ENCODE measurements around the gene LNX2.
A peak's percentile ranks its signal among the peaks of the same experiment; 100 is the strongest.

The LNX2 gene

GRCh38 chr13:27620377-27621115 is at the start of gene LNX2:
TSS of gene LNX2 (minus strand) at chr13:27620529. CDS start at chr13:27581703, 38,826 bp downstream.
- FAIRE-seq (no peak), DNase-seq (ENCODE audit: low spot score) (peak; percentile 91)

GRCh38 chr13:27667946-27668345 is 47.6 kb upstream of the LNX2 start:
- DNase-seq (ENCODE audit: low spot score), result no peak
- FAIRE-seq, result no peak

- DNase-seq (ENCODE audit: low spot score) (no peak), FAIRE-seq (no peak)
Measured at GRCh38 chr13:27666951-27667350, 46.6 kb upstream of the LNX2 start.

- no peak for FAIRE-seq
- DNase-seq (ENCODE audit: low spot score), result no peak
Measured at GRCh38 chr13:27665761-27666160, 45.4 kb upstream of the LNX2 start.

GRCh38 chr13:27665333-27665732 is 45.0 kb upstream of the LNX2 start:
- DNase-seq (ENCODE audit: low spot score) (no peak), FAIRE-seq (no peak)

- DNase-seq (ENCODE audit: low spot score) (no peak), FAIRE-seq (no peak)
Measured at GRCh38 chr13:27663947-27664346, 43.6 kb upstream of the LNX2 start.

- no peak for FAIRE-seq
- no peak for DNase-seq (ENCODE audit: low spot score)
Measured at GRCh38 chr13:27662738-27663470, 42.6 kb upstream of the LNX2 start.

GRCh38 chr13:27661017-27661416 is 40.7 kb upstream of the LNX2 start:
- no peak for FAIRE-seq

GRCh38 chr13:27660511-27660910 is 40.2 kb upstream of the LNX2 start:
- DNase-seq (ENCODE audit: low spot score), result no peak
- FAIRE-seq, result no peak

More at GRCh38 chr13:27661017-27661416, 40.7 kb upstream of the LNX2 start:
- no peak for DNase-seq (ENCODE audit: low spot score)

- DNase-seq (ENCODE audit: low spot score) (no peak), FAIRE-seq (no peak)
Measured at GRCh38 chr13:27659145-27659865, 39.0 kb upstream of the LNX2 start.

GRCh38 chr13:27658546-27658945 is 38.2 kb upstream of the LNX2 start:
- DNase-seq (ENCODE audit: low spot score) (no peak), FAIRE-seq (no peak)

GRCh38 chr13:27657724-27658123 is 37.4 kb upstream of the LNX2 start:
- FAIRE-seq, result no peak
- no peak for DNase-seq (ENCODE audit: low spot score)

- DNase-seq (ENCODE audit: low spot score) (no peak), FAIRE-seq (no peak)
Measured at GRCh38 chr13:27654816-27655215, 34.5 kb upstream of the LNX2 start.

- no peak for FAIRE-seq
- DNase-seq (ENCODE audit: low spot score), result no peak
Measured at GRCh38 chr13:27654059-27654458, 33.7 kb upstream of the LNX2 start.

- no peak for FAIRE-seq
- no peak for DNase-seq (ENCODE audit: low spot score)
Measured at GRCh38 chr13:27650312-27650711, 30.0 kb upstream of the LNX2 start.

- no peak for FAIRE-seq
Measured at GRCh38 chr13:27644302-27644701, 24.0 kb upstream of the LNX2 start.

GRCh38 chr13:27643334-27644132 is 23.2 kb upstream of the LNX2 start:
- no peak for DNase-seq (ENCODE audit: low spot score)
- no peak for FAIRE-seq

More at GRCh38 chr13:27644302-27644701, 24.0 kb upstream of the LNX2 start:
- DNase-seq (ENCODE audit: low spot score), result no peak

GRCh38 chr13:27641711-27642502 is 21.6 kb upstream of the LNX2 start:
- FAIRE-seq, result no peak
- DNase-seq (ENCODE audit: low spot score), result no peak

- FAIRE-seq (no peak), DNase-seq (ENCODE audit: low spot score) (no peak)
Measured at GRCh38 chr13:27639186-27639585, 18.9 kb upstream of the LNX2 start.

- FAIRE-seq (no peak), DNase-seq (ENCODE audit: low spot score) (no peak)
Measured at GRCh38 chr13:27638521-27638920, 18.2 kb upstream of the LNX2 start.

Measured in urothelium cell line (cell line).